Fibroblast of lung (primary cell): ENCODE results near the gene AGAP1. TPM values are rescaled to one million over a fixed set of nuclear protein-coding genes. Genes with fewer than 3 reads are reported as not detected.

ENCODE experiments used
- DNase-seq, 2 donors: peaks; one replicate each; pipeline versions ENCODE4 v3.0.0 to v3.0.0-alpha.2; 2010; ENCODE audit warnings: low read depth in 2 of 2
- H2AFZ ChIP-seq: 2 replicates; pipeline ENCODE4 v1.5.1; 2012; ENCODE audit warnings: low read length, control low read depth, inconsistent platforms
- H3K27ac ChIP-seq: 2 replicates; pipeline ENCODE4 v1.5.1; 2011; ENCODE audit warnings: low read length, control low read depth; ENCODE audit not compliant: insufficient read depth
- H3K27me3 ChIP-seq: 2 replicates; pipeline ENCODE4 v1.5.1; 2011; ENCODE audit warnings: mild to moderate bottlenecking, low read length; ENCODE audit not compliant: control insufficient read depth, insufficient read depth
- H3K36me3 ChIP-seq: 2 replicates; pipeline ENCODE4 v1.5.1; 2011; ENCODE audit warnings: low read length; ENCODE audit not compliant: control insufficient read depth, insufficient read depth
- H3K4me1 ChIP-seq: 2 replicates; pipeline ENCODE4 v1.5.1; 2011; ENCODE audit warnings: low read length; ENCODE audit not compliant: control insufficient read depth, insufficient read depth; ENCODE audit errors: extremely low read depth
- H3K4me2 ChIP-seq: 2 replicates; pipeline ENCODE4 v1.5.1; 2011; ENCODE audit warnings: low read length, control low read depth; ENCODE audit not compliant: insufficient read depth; ENCODE audit errors: extremely low read depth
- H3K4me3 ChIP-seq, 4 experiments: fragments of 200-600 bp in 1 of 4; sonication (generic) in 1 of 4; replicated peaks in 1 of 4; 2 replicates each; pipeline ENCODE4 v1.5.1; 2011 to 2016; ENCODE audit warnings: low read length in 4 of 4, low read depth in 3 of 4, mild to moderate bottlenecking in 3 of 4, control low read depth in 2 of 4, inconsistent platforms in 1 of 4, mixed read lengths in 1 of 4; ENCODE audit not compliant: insufficient read depth in 1 of 4; ENCODE audit errors: control extremely low read depth in 1 of 4
- H3K79me2 ChIP-seq: 2 replicates; pipeline ENCODE4 v1.5.1; 2012; ENCODE audit warnings: mild to moderate bottlenecking, low read length, inconsistent platforms; ENCODE audit not compliant: control insufficient read depth, insufficient read depth
- H3K9ac ChIP-seq: 2 replicates; pipeline ENCODE4 v1.5.1; 2011; ENCODE audit warnings: mild to moderate bottlenecking, low read length, control low read depth; ENCODE audit not compliant: insufficient read depth
- H3K9me3 ChIP-seq: 2 replicates; pipeline ENCODE4 v1.5.1; 2012; ENCODE audit warnings: low read depth, low read length; ENCODE audit not compliant: control insufficient read depth, insufficient read depth
- H4K20me1 ChIP-seq: 2 replicates; pipeline ENCODE4 v1.5.1; 2011; ENCODE audit warnings: low read length; ENCODE audit not compliant: control insufficient read depth, insufficient read depth; ENCODE audit errors: extremely low read depth
- EZH2 ChIP-seq: IDR thresholded peaks from 2 replicates; pipeline ENCODE4 v1.5.1; 2012; ENCODE audit warnings: low read length, control low read depth, mild to moderate bottlenecking; ENCODE audit errors: missing control alignments
- polyA plus RNA-seq, 2 donors: library from polyadenylated mRNA; depleted of rRNA in 1 of 2; stranded (reverse) in 1 of 2; unstranded in 1 of 2; fragments of >200 nt; gene quantifications; 2 replicates each; pipeline ENCODE4 v1.2.1, GENCODE V29; 2011 to 2012; ENCODE audit warnings: missing spikeins in 1 of 2
- total RNA-seq: library from RNA; depleted of rRNA; stranded (reverse); fragments of >200 nt; gene quantifications from 2 replicates; pipeline ENCODE4 v1.2.1, GENCODE V29; 2014
- TF ChIP-seq, protein P1 (sequence below), 2 donors: IDR thresholded peaks in 1 of 2; conservative IDR thresholded peaks in 1 of 2; 1 replicate in 1 of 2; 2 replicates in 1 of 2; pipeline ENCODE4 v1.5.1; 2011 to 2012; ENCODE audit warnings: low read length in 2 of 2, control low read depth in 1 of 2, inconsistent platforms in 1 of 2, low read depth in 1 of 2, mild to moderate bottlenecking in 1 of 2

The AGAP1 gene
- total and polyA plus RNA-seq, 2 donors (not counting 1 experiment from before 2014, with no cell fraction given) = 10.6 to 14.0 TPM

DNA sequence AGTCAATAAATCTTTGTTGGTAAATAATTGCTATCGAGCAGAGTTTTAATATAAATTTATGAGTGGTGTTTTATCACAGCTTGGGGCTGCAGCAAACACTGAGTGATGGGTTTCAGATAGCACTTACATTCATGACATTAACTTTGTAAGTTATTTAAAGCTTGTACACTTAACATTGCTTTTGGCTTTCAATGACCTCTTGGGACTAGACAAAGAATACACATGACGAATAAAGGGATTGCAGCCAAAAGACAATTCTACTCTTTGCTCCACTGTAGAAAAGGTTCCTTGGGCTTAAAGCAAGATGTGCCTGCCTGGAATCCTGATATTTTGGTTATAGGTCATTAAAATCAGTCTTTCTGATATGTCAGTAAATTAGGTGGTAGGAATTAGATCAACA is 374.8 kb downstream of the AGAP1 start:
- no peaks in the 10 kb centered on the region for H3K4me1 ChIP-seq
- TF ChIP-seq, protein P1, sequence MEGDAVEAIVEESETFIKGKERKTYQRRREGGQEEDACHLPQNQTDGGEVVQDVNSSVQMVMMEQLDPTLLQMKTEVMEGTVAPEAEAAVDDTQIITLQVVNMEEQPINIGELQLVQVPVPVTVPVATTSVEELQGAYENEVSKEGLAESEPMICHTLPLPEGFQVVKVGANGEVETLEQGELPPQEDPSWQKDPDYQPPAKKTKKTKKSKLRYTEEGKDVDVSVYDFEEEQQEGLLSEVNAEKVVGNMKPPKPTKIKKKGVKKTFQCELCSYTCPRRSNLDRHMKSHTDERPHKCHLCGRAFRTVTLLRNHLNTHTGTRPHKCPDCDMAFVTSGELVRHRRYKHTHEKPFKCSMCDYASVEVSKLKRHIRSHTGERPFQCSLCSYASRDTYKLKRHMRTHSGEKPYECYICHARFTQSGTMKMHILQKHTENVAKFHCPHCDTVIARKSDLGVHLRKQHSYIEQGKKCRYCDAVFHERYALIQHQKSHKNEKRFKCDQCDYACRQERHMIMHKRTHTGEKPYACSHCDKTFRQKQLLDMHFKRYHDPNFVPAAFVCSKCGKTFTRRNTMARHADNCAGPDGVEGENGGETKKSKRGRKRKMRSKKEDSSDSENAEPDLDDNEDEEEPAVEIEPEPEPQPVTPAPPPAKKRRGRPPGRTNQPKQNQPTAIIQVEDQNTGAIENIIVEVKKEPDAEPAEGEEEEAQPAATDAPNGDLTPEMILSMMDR (conservative IDR thresholded peaks at IDR 0.05 in 1 of 2, IDR thresholded peaks at IDR 0.05 in 1 of 2; ENCODE audit: low read depth in 1 of 2, low read length in 2 of 2) = no peak
- no peak for TF ChIP-seq EZH2
- H2AFZ ChIP-seq = no peak overlapping the region
- H4K20me1 ChIP-seq = no peaks in the 10 kb centered on the region
- H3K9ac ChIP-seq = no peak overlapping the region
- H3K27ac ChIP-seq = no peak overlapping the region
- no peaks in the 10 kb centered on the region for H3K27me3 ChIP-seq
- no peaks in the 10 kb centered on the region for H3K79me2 ChIP-seq
- H3K4me3 ChIP-seq = no peak overlapping the region
- H3K9me3 ChIP-seq = no peaks in the 10 kb centered on the region
- H3K36me3 ChIP-seq = no peaks in the 10 kb centered on the region
- DNase-seq = no peak
- H3K4me2 ChIP-seq = no peak overlapping the region

GRCh38 chr2:235870515-235870914 is 376.7 kb downstream of the AGAP1 start:
- H3K27ac ChIP-seq = no peak overlapping the region
- H3K36me3 ChIP-seq = no peaks in the 10 kb centered on the region
- H3K9me3 ChIP-seq = no peaks in the 10 kb centered on the region
- TF ChIP-seq EZH2 = no peak
- TF ChIP-seq, protein P1 (conservative IDR thresholded peaks at IDR 0.05 in 1 of 2, IDR thresholded peaks at IDR 0.05 in 1 of 2; ENCODE audit: low read depth in 1 of 2, low read length in 2 of 2) = no peak
- H3K4me2 ChIP-seq = no peak overlapping the region
- no peak overlapping the region for H3K4me3 ChIP-seq
- no peaks in the 10 kb centered on the region for H4K20me1 ChIP-seq
- H2AFZ ChIP-seq = no peak overlapping the region
- H3K4me1 ChIP-seq = no peaks in the 10 kb centered on the region
- no peak for DNase-seq
- H3K9ac ChIP-seq = no peak overlapping the region
- no peaks in the 10 kb centered on the region for H3K27me3 ChIP-seq
- H3K79me2 ChIP-seq = no peaks in the 10 kb centered on the region

DNA sequence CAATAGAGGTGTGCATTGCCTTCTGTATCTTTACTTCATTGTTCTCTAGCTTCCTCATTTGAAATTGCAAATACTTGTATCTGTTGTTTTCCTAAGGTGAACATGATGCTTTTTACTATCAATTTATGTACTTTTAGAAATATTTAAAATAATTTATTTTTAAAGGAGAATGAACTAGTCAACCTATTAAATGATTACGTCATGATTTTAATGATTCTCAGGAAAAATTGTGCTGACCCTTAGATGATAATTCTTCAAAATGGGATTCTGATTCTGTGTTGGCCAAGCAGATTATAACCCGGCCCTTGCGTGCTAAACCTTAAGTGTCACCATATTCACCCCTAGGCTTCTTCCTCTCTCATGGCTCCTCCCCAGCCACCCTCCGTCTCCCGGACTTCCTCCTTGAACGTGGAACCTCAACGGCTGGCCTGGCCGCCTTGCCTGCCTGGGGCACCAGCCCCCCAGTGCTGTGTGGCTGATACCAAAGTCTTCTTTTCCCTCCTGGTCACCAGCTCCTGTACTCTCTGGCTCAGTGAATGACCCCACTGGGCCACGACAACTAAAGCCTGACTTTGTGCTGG is 382.3 kb downstream of the AGAP1 start:
- no peaks in the 10 kb centered on the region for H3K4me1 ChIP-seq
- no peaks in the 10 kb centered on the region for H3K27me3 ChIP-seq
- no peak overlapping the region for H3K27ac ChIP-seq
- no peak overlapping the region for H2AFZ ChIP-seq
- no peaks in the 10 kb centered on the region for H3K36me3 ChIP-seq
- H3K4me2 ChIP-seq = no peak overlapping the region
- no peaks in the 10 kb centered on the region for H3K79me2 ChIP-seq
- H3K9me3 ChIP-seq = no peaks in the 10 kb centered on the region
- no peak overlapping the region for H3K9ac ChIP-seq
- H3K4me3 ChIP-seq = no peak overlapping the region
- DNase-seq = no peak
- H4K20me1 ChIP-seq = no peaks in the 10 kb centered on the region
- TF ChIP-seq EZH2 = no peak
- TF ChIP-seq, protein P1 (conservative IDR thresholded peaks at IDR 0.05 in 1 of 2, IDR thresholded peaks at IDR 0.05 in 1 of 2; ENCODE audit: low read depth in 1 of 2, low read length in 2 of 2) = no peak
